ENCODE measurements around the gene RAB10. TPM values are rescaled to one million over a fixed set of nuclear protein-coding genes. Genes with fewer than 3 reads are reported as not detected.

Gene RAB10
- total RNA-seq, 4 donors from 2014 or later = 61.9 to 95.6 (median 85.1) TPM

DNA sequence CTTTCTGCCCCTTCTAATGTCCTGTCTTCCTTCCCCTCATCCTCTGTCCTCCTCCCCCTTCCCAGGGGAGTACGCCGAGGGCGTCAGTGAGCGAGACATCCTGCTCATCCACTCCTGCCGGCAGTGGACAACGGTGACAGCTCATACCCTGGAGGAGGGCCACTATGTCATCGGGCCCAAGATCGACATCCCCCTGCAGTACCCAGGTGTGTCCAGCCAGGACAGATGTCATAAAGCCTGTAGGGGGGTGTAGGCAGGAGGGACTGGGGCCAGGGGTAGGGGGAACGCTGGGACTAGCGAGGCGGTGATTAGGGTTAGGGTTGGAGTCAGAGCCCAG is 142.4 kb downstream of the RAB10 start:
- Histone ChIP-seq H3K36me3 (no peaks in the 10 kb centered on the region), H3K27me3 (peaks cover 0 to 16% of the 10 kb centered on the region in 2 donors), H3K9me3 (no peaks in the 10 kb centered on the region), H3K27ac (no peak overlapping the region), H3K4me1 (peaks cover 0 to 12% (median 10%) of the 10 kb centered on the region in 4 donors), H3K4me3 (no peak overlapping the region)
- no peak for DNase-seq
- TF ChIP-seq, protein P1, sequence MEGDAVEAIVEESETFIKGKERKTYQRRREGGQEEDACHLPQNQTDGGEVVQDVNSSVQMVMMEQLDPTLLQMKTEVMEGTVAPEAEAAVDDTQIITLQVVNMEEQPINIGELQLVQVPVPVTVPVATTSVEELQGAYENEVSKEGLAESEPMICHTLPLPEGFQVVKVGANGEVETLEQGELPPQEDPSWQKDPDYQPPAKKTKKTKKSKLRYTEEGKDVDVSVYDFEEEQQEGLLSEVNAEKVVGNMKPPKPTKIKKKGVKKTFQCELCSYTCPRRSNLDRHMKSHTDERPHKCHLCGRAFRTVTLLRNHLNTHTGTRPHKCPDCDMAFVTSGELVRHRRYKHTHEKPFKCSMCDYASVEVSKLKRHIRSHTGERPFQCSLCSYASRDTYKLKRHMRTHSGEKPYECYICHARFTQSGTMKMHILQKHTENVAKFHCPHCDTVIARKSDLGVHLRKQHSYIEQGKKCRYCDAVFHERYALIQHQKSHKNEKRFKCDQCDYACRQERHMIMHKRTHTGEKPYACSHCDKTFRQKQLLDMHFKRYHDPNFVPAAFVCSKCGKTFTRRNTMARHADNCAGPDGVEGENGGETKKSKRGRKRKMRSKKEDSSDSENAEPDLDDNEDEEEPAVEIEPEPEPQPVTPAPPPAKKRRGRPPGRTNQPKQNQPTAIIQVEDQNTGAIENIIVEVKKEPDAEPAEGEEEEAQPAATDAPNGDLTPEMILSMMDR (IDR thresholded peaks at IDR 0.05) = no peak
- no peak for TF ChIP-seq POLR2A (IDR thresholded peaks at IDR 0.05)

DNA sequence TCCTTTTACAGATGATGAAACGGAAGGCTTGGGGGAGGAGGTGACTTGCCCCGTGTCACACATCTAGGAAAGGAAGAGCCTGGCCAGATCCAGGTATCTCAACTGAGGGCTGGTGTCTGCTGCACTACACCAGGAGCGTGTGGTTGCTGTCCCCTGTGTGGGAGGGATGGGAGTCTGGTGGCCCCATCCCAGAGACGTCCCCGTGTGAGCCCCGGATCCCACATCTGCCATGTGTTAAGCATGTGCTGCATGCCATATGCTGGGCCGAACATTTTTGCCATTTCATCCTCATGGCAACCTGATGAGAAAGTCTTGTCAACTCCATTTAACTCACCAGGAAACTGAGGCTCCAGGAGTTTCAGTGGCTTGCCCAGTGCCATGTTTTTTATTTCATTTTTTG is 143.2 kb downstream of the RAB10 start:
- DNase-seq = peak in 1 of 3 donors; percentile 34
- TF ChIP-seq, protein P1 (IDR thresholded peaks at IDR 0.05) = no peak
- TF ChIP-seq POLR2A (IDR thresholded peaks at IDR 0.05) = no peak
- Histone ChIP-seq H3K27ac (no peak overlapping the region), H3K27me3 (peaks cover 0 to 16% of the 10 kb centered on the region in 2 donors), H3K36me3 (no peaks in the 10 kb centered on the region), H3K4me1 (peaks cover 0 to 12% (median 10%) of the 10 kb centered on the region in 4 donors), H3K9me3 (no peaks in the 10 kb centered on the region), H3K4me3 (no peak overlapping the region)

DNA sequence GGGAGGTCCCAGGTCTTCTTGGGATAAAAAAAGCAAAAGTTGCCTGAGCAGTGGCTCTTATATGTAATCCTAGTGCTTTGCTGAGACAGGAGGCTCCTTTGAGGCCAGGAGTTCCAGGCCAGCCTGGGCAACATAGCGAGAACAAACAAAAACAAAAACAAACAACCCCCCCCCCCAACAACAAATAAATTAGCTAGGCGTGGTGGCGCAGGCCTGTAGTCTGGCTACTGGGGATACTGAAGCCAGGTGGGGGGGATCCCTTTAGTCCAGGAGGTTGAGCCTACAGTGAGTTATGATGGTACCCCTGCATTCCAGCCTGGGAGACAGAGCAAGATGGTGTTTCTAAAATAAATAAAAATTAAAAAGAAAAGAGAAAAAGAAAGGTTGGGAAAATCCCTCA is 144.4 kb downstream of the RAB10 start:
- DNase-seq = no peak
- no peaks in the 10 kb centered on the region for H3K9me3 ChIP-seq
- H3K27ac ChIP-seq = no peak overlapping the region
- H3K27me3 ChIP-seq = peaks cover 0 to 14% of the 10 kb centered on the region in 2 donors
- no peaks in the 10 kb centered on the region for H3K36me3 ChIP-seq
- TF ChIP-seq, protein P1 (IDR thresholded peaks at IDR 0.05) = no peak
- TF ChIP-seq POLR2A (IDR thresholded peaks at IDR 0.05) = no peak
- H3K4me1 ChIP-seq = peaks cover 0 to 10% (median 10%) of the 10 kb centered on the region in 4 donors
- H3K4me3 ChIP-seq = peak overlapping the region in 3 of 4 donors; percentile 36 to 64 (median 61)

DNA sequence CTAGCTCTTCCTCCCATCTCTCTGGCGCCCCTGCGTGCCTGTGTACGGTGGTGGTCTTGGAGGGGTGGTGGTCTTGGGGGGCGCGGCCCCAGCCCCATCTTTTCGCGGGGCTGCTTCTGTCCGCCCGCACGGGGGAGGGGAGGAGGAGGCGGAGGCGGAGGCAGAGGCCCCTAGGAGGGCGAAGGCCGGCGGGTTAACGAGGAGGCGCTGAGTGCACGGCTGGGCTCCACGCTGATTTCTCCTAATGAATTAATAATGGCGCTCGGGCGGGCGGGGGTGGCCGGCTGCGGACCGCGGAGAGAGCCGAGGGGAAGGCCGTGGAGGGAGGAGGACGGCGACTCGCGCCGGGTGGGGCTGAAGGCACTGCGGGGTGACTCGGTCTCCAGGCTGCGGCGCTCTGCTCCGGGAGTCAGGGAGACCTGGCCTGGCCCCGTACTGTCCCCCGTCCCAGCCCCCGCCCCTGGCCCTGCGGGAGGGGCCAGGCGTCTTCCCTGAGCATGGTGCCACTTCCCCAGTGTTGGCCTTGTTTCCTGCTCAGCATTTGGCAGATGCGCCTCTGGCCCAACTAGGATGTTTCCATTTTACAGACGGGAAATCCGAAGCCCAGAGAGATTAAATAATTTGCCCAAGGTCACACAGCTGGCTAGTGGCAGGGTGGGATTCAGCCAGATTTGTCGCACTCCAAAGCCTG is 145.0 kb downstream of the RAB10 start:
- no peak overlapping the region for H3K27ac ChIP-seq
- peak overlapping the region; percentile 33 to 64 (median 48) for H3K4me3 ChIP-seq
- peak in 2 of 3 donors; percentile 66 to 77 for DNase-seq
- TF ChIP-seq, protein P1 (IDR thresholded peaks at IDR 0.05) = no peak
- TF ChIP-seq POLR2A (IDR thresholded peaks at IDR 0.05) = no peak
- H3K27me3 ChIP-seq = peaks cover 0 to 8% of the 10 kb centered on the region in 2 donors
- H3K9me3 ChIP-seq = no peaks in the 10 kb centered on the region
- peaks cover 0 to 4% (median 3%) of the 10 kb centered on the region in 4 donors for H3K4me1 ChIP-seq
- H3K36me3 ChIP-seq = no peaks in the 10 kb centered on the region

DNA sequence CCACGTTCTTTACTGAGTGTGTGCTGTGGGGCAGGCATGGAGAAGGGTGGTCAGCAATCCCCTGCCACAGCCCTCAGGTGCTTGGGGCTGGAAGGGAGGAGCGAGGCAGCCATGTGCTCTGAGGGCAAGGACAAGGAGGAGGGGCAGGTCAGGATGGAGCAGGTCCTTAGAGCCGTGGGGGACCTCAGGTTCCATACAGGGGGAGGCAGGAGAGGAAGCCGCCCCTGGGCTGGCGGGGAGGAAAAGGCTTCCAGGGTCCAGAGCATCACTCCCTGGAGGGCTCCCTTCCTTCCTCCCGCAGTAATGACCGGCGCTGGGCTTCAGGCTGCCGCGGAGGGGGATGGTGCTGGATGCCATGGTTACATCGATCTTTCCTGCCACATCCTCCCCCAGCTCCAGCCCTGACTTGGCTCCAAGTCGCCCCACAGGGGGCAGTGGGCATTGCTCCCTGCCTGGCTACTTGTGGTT is 145.6 kb downstream of the RAB10 start:
- H3K4me3 ChIP-seq = peak overlapping the region in 2 of 4 donors; percentile 61 to 64
- no peak for TF ChIP-seq POLR2A (IDR thresholded peaks at IDR 0.05)
- TF ChIP-seq, protein P1 (IDR thresholded peaks at IDR 0.05) = no peak
- H3K27ac ChIP-seq = no peak overlapping the region
- H3K27me3 ChIP-seq = peaks cover 0 to 3% of the 10 kb centered on the region in 2 donors
- H3K9me3 ChIP-seq = no peaks in the 10 kb centered on the region
- no peaks in the 10 kb centered on the region for H3K36me3 ChIP-seq
- H3K4me1 ChIP-seq = peaks cover 0 to 3% (median 0%) of the 10 kb centered on the region in 4 donors
- DNase-seq = no peak

Data from Peyer's patch (tissue), 4 donors.